GM12873 (cell line): Measurements from ENCODE around the gene CABP7.

Source experiments
- CTCF ChIP-seq: IDR thresholded peaks from 2 replicates; pipeline ENCODE4 v1.5.1; 2012; ENCODE audit warnings: low read depth, mild to moderate bottlenecking, moderate library complexity, low read length, control low read depth; ENCODE audit not compliant: insufficient read depth; ENCODE audit errors: missing control alignments

The CABP7 gene

GRCh38 chr22:29689206-29689879 lies 30.5 kb upstream of the CABP7 start:
- TF ChIP-seq CTCF, result no peak

DNA sequence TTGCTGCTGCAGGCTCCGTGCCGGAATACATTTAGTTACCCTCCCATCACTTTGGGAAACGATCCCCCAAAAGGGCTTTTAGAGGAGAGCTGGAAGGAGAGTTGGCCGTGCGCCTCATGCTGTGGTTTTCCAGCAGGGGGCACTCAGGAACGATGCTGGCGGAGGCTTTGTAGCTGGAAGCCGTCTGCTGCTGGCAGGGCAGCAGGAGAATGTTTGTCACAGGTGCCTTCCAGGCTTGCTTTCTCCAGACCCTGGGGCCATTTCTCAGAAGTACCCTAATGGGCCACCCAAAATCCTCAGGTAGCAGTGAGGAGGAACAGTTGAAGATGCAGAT lies 30.0 kb upstream of the CABP7 start:
- peak; percentile 80 for TF ChIP-seq CTCF

- no peak for TF ChIP-seq CTCF
These were observed 29.3 kb upstream of the CABP7 start for GRCh38 chr22:29690476-29690875.

DNA sequence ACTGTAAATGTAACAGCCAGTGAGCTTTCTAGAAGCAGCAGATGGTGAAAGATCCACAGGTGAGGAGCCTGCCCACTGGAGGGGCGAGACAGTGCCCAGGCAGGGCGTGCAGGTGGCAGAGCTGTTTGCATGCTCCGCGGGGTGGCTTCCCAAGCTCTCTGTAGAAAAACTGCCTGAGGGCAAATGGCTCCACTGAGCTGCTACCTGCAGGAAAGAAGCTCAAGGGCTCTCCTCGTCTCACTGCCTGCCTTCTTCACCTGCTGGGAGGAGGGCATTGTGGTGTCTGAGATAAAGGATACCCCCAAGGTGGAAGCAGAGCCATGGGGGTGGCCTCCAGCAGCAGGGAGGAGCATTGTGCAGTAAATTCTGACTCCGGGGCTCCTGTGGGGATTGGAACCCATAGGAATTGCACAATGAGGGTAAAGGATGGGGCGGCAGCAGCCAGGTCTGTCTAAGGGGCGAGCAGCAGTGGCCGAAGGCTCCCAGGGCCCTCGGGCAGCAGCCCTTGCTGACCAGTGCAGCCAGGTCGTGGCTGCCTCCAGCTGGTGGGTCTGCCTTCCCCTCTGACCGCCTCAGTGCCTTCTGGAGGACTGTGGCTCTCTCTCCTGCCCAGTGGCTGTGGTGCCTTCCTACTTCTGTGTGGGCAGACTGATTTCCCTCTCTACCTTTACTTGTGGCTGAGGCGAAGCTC lies 28.0 kb upstream of the CABP7 start:
- TF ChIP-seq CTCF, result no peak

DNA sequence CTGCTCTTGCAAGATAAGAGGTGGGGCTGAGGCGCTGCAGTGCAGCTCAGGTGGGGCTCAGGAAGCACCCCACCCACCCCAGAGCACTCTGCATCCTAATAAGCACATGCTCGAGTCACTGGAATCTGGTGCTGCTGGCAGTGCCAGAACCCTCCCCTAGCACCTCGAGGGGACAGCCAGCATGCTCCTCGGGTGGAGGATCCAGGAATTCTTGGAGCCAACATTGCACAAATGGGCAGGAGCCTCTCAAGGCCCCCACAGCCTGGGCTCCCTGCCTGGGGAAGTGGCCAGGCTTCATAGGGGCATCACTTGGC lies 27.5 kb upstream of the CABP7 start:
- no peak for TF ChIP-seq CTCF

DNA sequence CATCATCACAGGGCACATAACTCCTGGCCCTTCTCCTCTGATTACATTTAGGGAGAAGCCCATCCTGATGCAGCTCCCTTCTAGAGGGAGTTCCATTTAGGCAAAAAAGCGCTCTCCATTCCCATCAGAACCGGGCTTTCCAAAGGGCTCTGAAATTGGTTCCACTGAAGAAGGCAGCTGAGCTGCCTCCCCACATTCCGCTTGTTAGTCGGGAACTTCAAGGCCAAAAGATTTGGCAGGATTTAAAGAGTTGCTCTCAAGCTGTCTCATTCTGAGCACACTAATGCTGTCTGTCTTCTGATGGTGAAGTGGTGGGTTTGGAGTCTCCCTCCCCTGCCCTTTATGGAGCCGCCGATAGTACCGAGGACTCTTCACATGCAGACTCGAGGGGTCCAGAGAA lies 26.6 kb upstream of the CABP7 start:
- no peak for TF ChIP-seq CTCF

DNA sequence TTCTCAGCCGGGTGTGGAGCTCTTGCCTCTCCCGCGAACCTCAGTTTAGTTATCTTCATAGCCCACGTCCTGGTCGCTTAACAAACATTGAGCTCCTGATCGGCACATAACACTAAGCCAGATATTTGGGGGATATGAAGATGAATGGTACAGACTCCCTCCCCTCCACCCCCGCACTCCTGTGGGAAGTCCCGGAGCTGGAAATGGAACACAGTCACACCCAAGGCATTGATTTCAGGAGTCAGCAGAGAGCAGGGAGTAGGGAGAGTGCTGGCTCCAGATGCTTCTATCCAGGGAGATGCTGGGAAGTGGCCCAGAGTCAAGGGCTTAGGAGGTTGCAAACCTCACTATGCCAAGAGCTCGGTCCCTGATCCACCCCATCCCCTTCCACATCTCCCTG lies 26.1 kb upstream of the CABP7 start:
- TF ChIP-seq CTCF, result no peak
